SKM-1 treated with dmso at 0.1 percent for 144 hours (cell line): ENCODE data around the gene SRSF8.

ENCODE experiments used
- DNase-seq: peaks from one replicate; lab custom pipeline; 2025; ENCODE audit not compliant: unreplicated experiment; lab: John Stamatoyannopoulos, UW

The SRSF8 gene

DNA sequence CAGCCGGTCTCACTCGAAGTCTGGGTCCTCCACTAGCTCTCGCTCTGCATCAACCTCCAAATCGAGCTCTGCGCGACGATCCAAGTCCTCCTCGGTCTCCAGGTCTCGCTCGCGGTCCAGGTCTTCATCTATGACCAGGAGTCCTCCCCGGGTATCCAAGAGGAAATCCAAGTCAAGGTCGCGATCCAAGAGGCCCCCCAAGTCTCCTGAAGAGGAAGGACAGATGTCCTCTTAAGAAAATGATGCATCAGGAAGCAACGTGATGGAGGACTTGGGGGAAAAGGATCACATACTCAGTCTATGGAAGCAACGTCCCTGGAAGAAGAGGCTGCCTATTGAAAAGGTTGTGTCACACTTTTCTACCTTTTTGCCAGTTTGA lies 1.1 kb downstream of the SRSF8 start:
- DNase-seq: no peak

DNA sequence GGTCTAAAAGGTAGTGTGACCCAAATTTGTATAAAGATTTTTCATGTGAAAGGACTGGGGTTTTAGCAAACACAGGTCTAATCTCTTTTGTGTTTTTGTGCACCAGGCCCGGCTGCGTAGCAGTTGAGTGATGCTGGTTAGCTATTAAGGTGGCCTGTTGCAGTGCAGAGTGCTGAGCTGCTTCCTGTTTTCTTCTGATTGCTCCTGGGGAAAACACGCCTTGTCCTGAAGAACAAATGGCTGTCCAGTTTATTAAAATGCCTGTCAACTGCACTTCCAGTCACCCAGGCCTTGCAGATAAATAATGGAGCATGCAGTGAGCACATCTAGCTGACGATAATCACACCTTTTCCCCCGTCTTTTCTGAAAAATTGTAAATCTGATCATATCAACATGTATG lies 1.8 kb downstream of the SRSF8 start:
- DNase-seq: peak; percentile 91

DNA sequence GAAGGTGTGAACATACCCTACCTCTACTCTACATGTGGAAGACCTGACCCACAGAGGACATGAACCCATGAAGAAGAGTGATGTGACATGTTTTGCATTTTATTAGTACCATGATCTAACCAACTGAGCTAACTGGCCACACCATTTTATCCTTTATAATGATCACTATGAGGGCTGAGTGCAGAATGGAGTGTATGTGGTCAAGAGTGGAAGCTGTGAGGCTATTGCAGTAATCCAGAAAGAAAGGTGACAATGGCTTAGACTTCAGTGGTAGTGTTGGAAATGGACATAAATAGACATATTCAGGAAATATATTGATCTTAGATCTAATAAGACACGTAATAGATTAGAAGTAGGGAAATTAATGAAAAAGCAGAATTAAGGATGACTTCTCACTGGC lies 3.8 kb downstream of the SRSF8 start:
- DNase-seq: peak; percentile 22

DNA sequence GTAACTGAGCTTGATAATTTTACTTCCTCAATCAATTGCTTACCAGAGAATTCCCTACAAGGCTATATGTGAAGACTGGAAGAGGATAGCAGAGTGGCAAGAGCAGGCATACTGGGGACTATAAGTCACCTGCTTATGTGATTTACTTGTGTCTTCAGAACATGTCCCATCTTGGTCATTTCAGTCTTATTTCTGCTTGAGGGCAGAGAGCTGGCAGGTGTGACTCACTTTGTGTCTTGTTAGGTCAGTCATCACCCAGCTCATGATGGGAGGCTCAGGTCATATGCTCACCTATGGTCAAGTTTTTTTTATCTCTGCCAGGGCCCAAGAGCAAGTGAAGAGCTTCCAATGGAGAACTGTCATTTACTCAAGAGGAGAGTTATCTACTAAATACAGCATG lies 6.2 kb downstream of the SRSF8 start:
- no peak for DNase-seq

DNA sequence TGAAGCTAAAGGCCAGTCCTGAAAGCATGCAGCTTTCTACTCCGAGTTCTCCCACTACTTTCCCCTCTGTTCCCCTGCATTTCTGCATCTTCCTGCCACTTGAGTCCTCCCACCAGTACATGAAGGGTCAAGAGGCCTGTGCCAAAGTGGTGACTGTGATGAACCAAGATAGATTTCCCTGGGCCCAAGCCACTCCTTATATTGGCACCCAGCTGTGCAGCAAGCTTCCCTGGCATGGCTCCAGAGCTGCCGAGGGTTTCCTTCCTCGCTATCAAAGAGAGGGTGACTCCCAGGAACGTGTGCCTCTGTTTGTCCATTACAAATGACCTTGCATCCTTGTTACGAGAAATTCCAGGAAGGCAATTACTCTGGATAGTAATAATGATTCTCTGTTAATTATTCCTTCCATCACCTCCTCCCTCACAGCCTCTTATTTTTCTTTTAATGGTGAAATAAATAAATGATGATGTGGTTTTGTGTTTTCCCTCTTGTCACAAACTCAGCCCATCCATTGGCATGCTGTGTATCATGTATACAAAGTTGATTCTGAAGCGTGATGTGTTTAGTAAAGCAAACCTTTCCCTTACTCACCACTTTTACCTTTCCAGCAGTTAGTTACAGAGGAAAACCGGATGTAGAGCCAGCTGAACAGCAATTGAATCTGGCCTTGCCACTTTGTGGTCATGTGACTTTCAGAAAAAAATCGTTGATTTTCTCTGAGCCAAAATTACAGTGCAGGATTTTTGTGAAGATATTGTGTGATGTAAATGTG lies 8.3 kb downstream of the SRSF8 start:
- no peak for DNase-seq

DNA sequence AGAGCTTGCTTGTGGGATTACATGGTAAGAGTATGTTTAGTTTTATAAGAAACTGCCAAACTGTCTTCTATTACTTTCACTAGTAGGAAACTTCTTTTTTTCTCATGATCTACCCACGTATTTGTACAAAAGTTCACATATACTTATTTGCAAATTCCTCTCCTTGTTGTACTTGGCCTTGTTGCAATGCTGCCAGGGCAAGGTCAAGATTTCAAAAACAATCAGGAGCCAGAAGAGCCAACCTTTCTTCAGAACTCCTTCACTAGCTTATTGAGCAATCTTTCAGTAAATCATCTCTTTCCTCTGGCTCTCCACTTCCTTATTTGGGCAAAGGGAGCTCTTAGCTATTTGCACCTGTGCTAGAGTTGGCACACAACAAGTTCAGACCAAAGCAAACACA lies 9.7 kb downstream of the SRSF8 start:
- DNase-seq: peak; percentile 56

DNA sequence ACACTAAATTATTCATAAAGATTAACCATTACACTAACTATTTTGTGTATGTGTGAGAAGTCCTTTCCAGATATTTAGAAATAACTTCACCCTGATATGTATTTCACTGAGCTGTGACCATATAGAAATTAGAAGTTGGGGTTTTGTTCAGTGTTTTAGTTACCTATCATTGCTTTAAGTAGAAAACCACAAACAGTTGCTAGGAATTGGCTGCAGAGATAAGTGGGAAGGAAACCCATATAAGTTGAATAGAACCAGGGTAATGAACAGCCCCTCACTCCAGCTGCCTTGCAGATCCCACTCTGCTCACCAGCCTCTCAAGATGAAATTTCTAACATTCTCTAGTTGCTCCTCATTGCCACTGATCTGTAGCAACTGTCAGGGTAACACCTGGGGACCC lies 10.3 kb downstream of the SRSF8 start:
- no peak for DNase-seq

DNA sequence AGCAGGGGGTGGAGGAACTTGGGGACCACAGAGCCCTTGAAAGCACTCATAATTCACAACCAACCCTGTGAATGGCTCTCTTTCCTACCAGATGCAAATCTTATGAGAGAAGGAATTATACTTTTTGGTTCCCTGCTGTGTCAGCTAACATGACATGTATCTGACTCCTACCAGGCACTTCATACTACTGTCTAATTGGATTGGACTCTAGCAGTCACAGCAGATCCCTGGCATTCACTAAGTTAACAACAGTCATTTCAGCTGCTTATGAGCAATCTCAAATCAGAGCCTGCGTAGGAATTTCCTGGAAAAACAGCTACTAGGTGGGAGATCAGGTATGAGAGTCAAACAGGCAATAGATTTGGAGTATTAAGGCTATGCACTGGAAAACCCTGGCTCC lies 11.8 kb downstream of the SRSF8 start:
- no peak for DNase-seq

DNA sequence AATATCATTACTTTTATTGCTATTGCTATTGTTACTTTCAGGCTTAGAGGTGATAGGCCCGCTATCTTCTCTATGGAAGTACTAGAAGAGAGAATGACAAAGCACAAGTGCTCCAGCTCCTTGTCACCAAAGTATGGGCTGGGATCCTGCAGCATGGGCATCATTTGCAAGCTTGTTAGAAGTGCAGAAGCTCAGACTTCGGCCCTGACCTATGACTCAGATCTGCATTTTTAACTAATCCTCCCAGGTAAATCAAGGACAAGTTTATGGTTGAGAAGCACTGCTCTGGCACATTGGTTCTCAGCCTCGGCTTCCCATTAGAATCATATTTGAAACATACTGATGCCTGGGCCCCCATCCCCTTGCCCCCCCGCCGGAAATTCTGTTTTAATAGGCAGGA lies 14.3 kb downstream of the SRSF8 start:
- no peak for DNase-seq

DNA sequence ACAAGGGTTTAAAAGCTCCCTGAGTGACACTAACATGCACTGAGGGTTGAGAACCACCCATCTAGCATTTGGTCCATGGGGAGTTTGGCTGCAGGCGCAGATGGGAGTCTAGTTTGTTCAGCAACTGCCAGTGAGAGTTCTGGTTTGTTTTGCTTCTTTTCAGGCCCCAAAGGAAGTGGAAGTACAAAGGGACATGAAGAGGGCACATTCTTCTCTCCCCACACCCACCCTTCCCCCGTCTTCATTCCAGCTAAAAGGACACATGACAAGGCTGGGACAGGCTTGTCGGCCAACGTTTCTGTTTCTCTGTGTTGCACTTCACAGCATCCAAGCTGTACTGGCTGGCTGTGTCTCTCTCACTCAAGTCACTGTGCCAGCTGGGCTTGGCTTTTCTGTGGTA lies 14.7 kb downstream of the SRSF8 start:
- no peak for DNase-seq

DNA sequence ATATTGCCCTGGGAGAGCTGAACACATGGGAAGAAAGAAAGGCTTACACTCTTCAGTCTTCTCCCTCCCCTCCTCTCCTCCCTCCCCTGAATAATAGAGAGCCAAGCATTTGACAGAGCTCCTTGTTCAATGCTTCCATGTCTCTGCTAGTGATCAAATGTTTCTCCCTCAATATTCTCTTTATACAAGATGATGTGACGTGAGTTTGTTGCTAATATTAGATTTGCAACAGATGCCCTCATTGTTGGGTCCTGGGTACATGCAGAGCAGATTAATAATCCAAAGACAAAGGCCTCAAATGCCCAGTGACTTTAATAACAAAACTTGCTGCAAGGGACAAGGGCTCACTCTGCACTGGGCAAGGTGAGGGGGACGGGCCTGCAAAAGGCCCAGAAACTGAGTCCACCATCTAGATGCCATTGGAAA lies 15.9 kb downstream of the SRSF8 start:
- no peak for DNase-seq

DNA sequence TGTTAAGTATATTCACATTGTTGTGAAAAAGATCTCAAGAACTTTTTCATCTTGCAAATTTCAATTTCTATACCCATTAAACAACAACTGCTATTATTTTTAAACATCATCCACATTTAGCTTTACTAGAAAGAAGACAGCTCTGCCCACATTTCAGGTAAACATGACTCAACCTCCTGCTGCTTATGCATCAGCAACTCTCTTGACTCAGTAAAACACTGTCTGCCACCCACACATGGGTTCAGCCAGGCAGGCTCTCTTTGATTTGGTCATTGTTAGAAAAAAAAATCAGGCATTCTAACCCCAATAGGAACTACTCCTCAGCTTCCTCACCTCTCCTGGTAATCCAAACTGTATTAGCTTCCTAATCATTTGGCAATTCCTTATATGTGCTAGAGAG lies 17.8 kb downstream of the SRSF8 start:
- DNase-seq: no peak

DNA sequence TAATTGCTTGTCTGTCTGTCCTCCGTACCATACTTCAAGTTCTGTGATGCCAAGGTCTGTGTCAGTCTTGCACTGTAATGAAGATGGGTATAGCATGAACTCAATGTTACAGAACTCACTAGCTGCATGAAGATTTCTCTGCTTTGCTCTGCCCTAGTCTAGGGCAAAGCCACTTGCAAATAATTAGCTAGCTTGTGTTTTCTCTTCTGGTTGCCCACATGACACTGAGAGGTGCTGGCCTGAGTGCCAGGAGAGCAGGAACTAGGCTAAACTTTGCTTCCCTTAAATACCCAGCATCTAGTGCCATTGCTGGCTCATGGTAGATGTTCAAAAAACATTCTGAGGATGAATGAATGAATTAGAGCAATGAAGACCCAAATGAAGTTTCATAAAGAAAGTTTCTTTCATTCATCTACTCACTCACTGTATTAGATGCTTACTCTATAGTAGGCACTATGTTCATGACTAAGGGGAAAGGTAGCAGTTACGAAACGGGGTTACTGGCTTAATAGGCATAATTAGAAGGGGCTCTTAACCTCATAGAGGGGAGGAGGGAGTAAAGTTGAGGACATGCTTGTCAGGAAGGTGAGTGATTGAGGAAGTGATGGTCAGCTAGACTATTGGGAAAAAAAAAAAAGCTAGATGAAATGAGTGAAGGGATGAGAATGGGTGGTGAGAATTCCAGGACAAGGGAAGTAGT lies 18.5 kb downstream of the SRSF8 start:
- DNase-seq: no peak

DNA sequence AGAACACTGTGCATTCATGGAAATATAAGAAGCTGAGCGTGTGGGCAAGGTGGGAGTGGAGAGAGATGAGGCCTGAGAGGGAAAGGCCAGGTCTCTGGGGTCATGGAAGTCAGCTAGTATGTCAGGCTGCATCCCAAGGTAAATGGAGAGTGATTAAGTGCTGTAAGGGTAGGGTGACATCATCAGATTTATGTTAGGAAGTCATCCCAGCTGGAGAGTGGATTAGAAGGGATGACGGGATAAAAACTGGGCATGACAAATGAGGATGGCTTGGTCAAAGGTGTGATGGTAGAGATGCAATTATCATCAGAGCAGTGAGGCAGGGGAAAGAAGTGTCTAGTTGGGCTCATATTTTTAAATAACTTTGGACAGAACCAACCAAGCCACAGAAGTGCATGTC lies 19.4 kb downstream of the SRSF8 start:
- DNase-seq: no peak

DNA sequence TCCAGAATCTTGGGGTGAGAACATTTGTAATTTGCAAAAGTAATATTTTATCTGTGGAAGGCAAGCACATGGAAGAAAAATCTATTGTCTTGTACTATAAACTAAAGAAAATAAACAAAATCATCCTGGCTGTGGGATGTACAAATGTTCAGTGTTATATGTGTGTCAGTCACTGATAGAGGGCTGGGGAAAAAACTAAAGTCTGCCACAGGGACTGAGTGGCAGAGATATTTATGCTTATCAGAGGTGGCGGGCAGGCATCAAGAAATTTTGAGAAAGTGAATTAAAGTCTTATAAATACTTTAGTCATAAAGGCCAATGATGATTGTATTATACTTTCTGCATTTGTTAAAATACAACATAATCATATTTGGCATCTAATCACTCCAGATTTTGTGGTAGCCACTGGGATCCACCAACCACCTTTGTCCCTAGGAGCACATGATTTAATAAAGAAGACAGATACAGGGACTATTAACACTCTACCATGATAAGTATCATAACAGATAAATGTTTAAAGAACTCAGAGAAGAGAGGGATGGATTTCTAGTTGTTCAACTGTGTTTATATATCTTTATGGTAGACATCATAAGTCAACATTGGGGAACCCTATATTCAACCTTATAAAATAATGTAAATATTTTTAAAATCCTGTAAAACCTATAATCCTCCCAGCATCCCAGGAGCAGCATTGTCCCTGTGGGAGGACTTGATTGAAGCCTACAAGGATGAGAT lies 20.3 kb downstream of the SRSF8 start:
- no peak for DNase-seq

DNA sequence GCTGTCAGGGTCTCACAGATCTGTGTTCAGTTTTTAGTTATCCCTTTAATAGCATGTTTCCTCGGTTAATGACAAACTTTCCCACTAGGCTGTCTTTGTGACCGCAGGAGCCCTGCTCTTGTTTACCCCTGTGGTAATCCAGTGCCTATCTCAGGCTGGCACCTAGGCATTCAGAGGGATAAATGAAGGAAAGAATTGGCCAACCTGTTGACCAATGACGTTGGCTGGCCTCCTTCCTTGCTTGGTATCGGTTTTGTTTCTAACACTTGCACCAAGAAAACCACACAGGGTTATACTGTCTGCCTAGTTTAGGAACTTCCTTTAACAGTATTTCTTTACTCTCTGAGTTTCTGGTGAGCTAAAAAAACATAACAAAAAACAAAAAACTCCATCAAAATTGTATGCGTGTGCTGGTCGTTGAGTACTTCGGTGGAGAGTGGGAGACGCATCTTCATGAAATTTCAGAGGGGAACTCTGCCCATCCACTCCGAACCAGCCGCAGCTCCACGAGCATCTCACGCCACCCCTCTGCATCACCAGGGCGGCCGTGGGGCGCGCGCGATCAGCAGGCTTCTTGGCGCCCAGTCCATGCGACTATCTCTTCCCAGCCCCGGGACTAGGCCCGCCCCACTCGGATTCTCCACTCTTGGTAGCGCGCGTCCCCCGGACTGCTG lies 22.4 kb downstream of the SRSF8 start:
- no peak for DNase-seq

DNA sequence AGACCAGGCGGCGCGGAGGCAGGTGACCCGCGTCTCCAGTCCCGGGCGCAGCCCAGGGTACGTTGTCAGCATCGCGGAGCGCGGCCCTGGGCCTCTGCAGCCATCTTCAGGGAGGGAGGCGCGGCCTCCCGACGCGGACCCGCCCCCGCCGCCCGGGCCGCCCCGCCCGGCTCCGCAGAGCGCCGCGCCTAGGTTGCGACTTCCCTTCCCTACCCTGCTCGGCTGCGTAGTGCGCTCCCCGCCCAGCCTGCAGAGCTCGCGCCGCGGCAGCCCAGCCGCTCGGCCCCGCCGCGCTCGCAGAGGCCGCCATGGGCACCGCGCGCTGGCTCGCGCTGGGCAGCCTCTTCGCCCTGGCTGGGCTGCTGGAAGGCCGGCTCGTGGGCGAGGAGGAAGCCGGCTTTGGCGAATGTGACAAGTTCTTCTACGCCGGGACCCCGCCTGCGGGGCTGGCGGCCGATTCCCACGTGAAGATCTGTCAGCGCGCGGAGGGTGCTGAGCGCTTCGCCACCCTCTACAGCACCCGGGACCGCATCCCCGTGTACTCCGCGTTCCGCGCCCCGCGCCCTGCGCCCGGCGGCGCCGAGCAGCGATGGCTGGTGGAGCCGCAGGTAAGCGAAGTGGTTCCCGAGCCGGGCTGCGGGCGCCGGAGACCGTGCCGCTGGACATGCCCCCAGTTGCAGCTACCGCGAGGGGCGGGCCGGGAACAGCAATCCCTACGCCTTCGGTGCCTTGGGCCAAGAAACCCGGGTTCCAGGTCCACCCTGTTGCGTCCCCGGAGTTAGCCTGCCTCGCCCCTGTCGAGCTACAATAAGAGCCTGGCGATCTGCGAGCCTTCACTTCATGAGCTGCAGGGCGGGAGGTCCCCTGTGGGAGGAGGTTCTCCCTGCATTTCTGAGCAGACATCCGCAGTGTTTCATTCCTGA lies 23.2 kb downstream of the SRSF8 start, which contains the start of gene ENDOD1:
TSS of gene ENDOD1 (plus strand) at position 227 of the 923 bp plus-strand sequence. CDS start at position 309, 82 bp downstream.
- DNase-seq: peak; percentile 50

DNA sequence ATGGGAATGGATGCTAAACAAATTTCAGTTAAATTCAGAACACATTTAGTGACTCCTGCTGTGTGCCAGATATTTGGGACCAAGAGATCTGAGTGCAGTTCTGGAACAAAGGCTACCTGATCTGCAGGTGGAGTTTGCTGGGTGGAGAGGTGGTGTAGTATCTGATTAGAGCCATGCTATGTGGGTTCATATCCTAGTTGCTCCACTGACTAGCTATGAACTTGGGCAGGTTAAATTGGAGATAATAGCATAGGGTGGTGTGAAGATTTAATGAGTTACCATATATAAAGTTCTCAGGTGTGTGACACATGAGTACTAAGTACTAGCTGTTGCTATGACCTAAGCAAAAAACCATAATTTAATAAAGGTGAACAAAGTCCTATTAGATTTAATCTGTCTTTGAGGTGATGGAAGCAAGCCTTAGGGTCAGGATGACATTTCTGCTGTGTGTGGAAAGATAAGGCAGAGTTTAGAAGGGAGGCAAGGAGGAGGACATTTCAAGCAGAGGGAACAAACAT lies 25.0 kb downstream of the SRSF8 start:
- DNase-seq: no peak

DNA sequence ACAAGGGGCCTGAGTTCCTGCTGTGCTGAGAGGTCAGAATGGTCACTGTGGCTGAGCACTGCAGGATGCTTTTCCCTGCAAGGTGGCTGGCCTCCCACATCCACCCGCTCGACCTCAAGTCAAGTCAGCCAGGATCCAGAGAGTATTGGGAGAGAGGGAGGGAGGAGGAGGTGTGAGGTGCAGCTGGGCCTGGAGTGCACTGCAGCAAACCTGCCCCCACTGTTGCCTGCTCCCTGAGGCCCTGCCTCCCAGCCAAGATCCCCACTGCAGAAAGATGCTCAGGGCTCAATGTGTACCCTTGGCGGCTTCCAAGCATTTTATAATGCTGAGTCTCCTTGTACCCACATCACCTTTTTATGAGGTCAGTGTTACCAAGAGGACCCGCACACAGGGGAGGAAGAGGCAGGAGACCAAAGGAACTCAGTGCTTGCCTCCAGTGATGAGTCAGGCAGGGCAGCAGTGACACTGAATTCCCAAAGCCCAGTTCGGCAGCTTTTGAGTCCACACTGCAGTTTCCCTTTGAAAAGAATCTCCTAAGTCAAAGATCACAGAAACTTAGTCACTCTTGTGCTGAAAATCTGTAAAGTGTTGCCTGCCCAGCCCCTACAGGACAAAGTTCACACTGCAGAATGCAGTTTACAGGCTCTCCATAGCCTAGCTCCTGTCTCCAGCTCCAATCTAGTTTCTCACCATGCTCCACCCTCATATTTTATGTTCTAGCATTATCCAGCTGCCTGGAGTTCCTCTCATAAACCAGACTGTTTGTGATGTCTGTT lies 26.0 kb downstream of the SRSF8 start:
- DNase-seq: peak; percentile 4
